Stimulated activated naive B cell treated with anti-CD40 and anti-IgM and Interleukin-4, amounts not matched to agents 10 μg/mL and 1 μg/mL and 100 μg/mL, for 72 hours (primary cell): ENCODE measurements around the gene ZNF680.

ENCODE experiments used
- ATAC-seq, 2 donors: fragments of 150-1000 bp; cut with Tn5 transposase; replicated peaks; 2 replicates each; pipeline ENCODE4 v1.10.0; 2021; ENCODE audit warnings: moderate library complexity in 1 of 2
- DNase-seq: peaks from one replicate; pipeline ENCODE4 v3.0.0; 2021
- H3K27ac Mint-ChIP-seq: one replicate; pipeline ENCODE4 v1.8.0; 2022; ENCODE audit warnings: mild to moderate bottlenecking, mixed read lengths
- H3K27me3 Mint-ChIP-seq, 2 donors: one replicate each; pipeline ENCODE4 v1.8.0; 2022; ENCODE audit warnings: mixed read lengths in 2 of 2
- H3K36me3 Mint-ChIP-seq, 2 donors: one replicate each; pipeline ENCODE4 v1.8.0; 2022; ENCODE audit warnings: mixed read lengths in 2 of 2, mild to moderate bottlenecking in 1 of 2
- H3K4me1 Mint-ChIP-seq, 2 donors: one replicate each; pipeline ENCODE4 v1.8.0; 2022; ENCODE audit warnings: mixed read lengths in 2 of 2, mild to moderate bottlenecking in 1 of 2
- H3K4me3 Mint-ChIP-seq, 2 donors: one replicate each; pipeline ENCODE4 v1.8.0; 2022; ENCODE audit warnings: mild to moderate bottlenecking in 2 of 2, mixed read lengths in 2 of 2, moderate library complexity in 1 of 2
- H3K9me3 Mint-ChIP-seq, 2 donors: one replicate each; pipeline ENCODE4 v1.8.0; 2022; ENCODE audit warnings: mixed read lengths in 2 of 2, mild to moderate bottlenecking in 1 of 2

ZNF680 gene

DNA sequence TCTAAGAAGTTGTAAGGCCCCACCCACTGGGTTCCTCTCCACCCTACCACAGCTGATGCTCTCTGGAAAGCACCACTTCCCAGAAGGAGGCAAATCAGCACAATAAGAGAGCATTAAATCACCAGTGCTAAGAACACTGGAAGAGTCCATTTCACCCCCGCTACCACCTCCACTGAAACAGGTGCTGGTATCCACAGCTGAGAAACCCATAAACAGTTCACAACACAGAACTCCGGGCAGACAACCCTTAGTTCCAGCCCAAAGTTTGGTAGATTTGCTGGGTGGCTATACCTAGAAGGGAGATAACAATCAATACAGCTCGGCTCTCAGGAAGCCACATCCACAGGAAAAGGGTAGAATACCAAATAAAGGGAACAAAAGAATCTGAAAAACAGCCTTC is 34.1 kb downstream of the ZNF680 start:
- H3K4me1 Mint-ChIP-seq = peaks cover 0 to 4% of the 10 kb centered on the region in 2 donors
- no peak for ATAC-seq
- H3K27ac Mint-ChIP-seq = no peak overlapping the region
- DNase-seq = no peak
- H3K36me3 Mint-ChIP-seq = peaks cover 74 to 85% of the 10 kb centered on the region in 2 donors
- no peaks in the 10 kb centered on the region for H3K27me3 Mint-ChIP-seq
- no peak overlapping the region for H3K4me3 Mint-ChIP-seq
- peaks cover 39 to 45% of the 10 kb centered on the region in 2 donors for H3K9me3 Mint-ChIP-seq

- Mint-ChIP-seq H3K9me3 (peaks cover 31% of the 10 kb centered on the region in 2 donors), H3K27ac (peak overlapping the region; percentile 71), H3K27me3 (no peaks in the 10 kb centered on the region), H3K36me3 (peaks cover 61 to 83% of the 10 kb centered on the region in 2 donors), H3K4me3 (no peak overlapping the region), H3K4me1 (peaks cover 0 to 6% of the 10 kb centered on the region in 2 donors)
- DNase-seq (no peak), ATAC-seq (no peak)
Measured at GRCh38 chr7:64521409-64521984, 41.4 kb downstream of the ZNF680 start.

GRCh38 chr7:64516451-64516850 is 46.4 kb downstream of the ZNF680 start:
- Mint-ChIP-seq H3K9me3 (peaks cover 36 to 38% of the 10 kb centered on the region in 2 donors), H3K36me3 (peaks cover 60 to 67% of the 10 kb centered on the region in 2 donors), H3K27ac (no peak overlapping the region), H3K4me3 (no peak overlapping the region), H3K27me3 (no peaks in the 10 kb centered on the region), H3K4me1 (peaks cover 0 to 6% of the 10 kb centered on the region in 2 donors)
- DNase-seq = no peak
- ATAC-seq = no peak

- DNase-seq = no peak
Measured at GRCh38 chr7:64515781-64516180, 47.1 kb downstream of the ZNF680 start.

GRCh38 chr7:64515330-64515729 is 47.5 kb downstream of the ZNF680 start:
- H3K27ac Mint-ChIP-seq = no peak overlapping the region
- H3K4me3 Mint-ChIP-seq = no peak overlapping the region
- H3K9me3 Mint-ChIP-seq = peaks cover 30 to 38% of the 10 kb centered on the region in 2 donors
- peaks cover 0 to 6% of the 10 kb centered on the region in 2 donors for H3K4me1 Mint-ChIP-seq
- ATAC-seq (no peak), DNase-seq (no peak)
- H3K27me3 Mint-ChIP-seq = no peaks in the 10 kb centered on the region
- peaks cover 56 to 63% of the 10 kb centered on the region in 2 donors for H3K36me3 Mint-ChIP-seq

More at GRCh38 chr7:64515781-64516180, 47.1 kb downstream of the ZNF680 start:
- Mint-ChIP-seq H3K27me3 (no peaks in the 10 kb centered on the region), H3K4me3 (no peak overlapping the region), H3K36me3 (peaks cover 58 to 65% of the 10 kb centered on the region in 2 donors), H3K9me3 (peaks cover 30 to 38% of the 10 kb centered on the region in 2 donors), H3K27ac (no peak overlapping the region), H3K4me1 (peaks cover 0 to 6% of the 10 kb centered on the region in 2 donors)
- ATAC-seq = no peak

DNA sequence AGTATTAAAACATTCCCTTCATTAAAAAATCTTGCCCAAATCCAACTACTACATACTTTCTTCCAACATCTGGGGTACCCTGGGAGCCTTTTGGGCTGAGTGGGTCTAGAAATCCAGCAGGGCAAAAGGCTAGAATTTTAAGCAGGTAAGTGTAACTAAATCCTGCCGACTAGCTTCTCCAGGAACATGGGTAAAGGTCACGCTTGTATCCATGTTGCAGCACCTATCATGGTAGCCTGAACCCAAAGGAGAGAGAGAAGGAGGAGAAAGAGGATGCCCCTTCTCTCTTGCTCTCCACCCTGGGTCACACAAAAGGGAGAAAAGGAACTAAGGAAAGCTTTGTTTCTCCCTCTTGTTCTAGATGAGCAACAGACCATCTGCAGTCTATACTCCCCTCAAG is 53.3 kb downstream of the ZNF680 start:
- no peak overlapping the region for H3K27ac Mint-ChIP-seq
- H3K9me3 Mint-ChIP-seq = peaks cover 13 to 20% of the 10 kb centered on the region in 2 donors
- no peaks in the 10 kb centered on the region for H3K4me1 Mint-ChIP-seq
- no peaks in the 10 kb centered on the region for H3K27me3 Mint-ChIP-seq
- no peak for DNase-seq
- ATAC-seq = no peak
- peaks cover 34 to 44% of the 10 kb centered on the region in 2 donors for H3K36me3 Mint-ChIP-seq
- no peak overlapping the region for H3K4me3 Mint-ChIP-seq

DNA sequence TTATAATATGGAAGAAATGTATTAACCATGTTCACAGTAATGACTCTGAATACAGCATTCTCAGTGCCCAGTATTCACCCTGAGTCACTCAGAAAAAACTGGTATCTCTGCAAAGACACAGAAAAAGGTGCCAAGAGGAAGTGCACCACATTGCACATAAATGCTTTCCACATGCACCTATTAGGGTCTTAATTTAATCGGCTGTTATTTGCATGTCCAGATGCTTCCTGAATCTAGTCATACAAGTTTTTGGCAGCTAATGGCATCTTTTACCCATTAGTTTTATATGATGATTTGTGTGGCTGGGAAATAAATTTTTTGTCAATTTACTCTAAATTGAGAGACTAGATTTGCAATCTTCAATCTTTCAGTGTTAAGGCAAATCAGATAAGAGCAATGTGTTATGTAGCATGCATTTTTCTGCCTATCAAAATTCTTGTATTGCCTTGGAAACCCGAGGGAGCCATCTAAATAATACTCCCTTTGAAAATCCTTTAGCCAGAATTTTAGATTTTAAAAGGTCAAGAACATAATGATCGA is 58.2 kb downstream of the ZNF680 start:
- Mint-ChIP-seq H3K27ac (no peak overlapping the region), H3K9me3 (peaks cover 23 to 36% of the 10 kb centered on the region in 2 donors), H3K4me1 (no peaks in the 10 kb centered on the region), H3K36me3 (peaks cover 24 to 29% of the 10 kb centered on the region in 2 donors), H3K4me3 (no peak overlapping the region), H3K27me3 (no peaks in the 10 kb centered on the region)
- DNase-seq = no peak
- ATAC-seq = no peak

DNA sequence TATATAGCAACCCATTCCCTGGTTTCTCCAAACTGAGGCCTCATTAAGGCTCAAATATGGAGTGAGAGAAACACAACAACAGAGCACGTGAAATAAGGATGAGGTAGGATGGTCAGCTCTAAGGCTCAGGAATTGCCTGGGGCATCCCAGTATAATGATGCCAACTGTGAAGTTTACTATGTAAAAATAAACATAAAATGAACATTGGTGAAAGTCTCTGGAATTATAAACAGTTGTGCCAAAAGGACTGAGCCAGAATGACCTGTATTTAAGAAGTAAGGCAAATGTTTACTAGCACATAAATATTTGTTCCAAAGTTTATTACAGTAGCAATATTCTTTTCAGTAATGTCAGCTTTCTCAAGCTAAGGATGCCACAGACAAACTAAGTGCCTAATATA is 64.6 kb downstream of the ZNF680 start:
- Mint-ChIP-seq H3K36me3 (peaks cover 5 to 12% of the 10 kb centered on the region in 2 donors), H3K4me1 (peaks cover 0 to 9% of the 10 kb centered on the region in 2 donors), H3K9me3 (peaks cover 16 to 18% of the 10 kb centered on the region in 2 donors), H3K4me3 (no peak overlapping the region), H3K27ac (no peak overlapping the region), H3K27me3 (no peaks in the 10 kb centered on the region)
- no peak for DNase-seq
- ATAC-seq = no peak

DNA sequence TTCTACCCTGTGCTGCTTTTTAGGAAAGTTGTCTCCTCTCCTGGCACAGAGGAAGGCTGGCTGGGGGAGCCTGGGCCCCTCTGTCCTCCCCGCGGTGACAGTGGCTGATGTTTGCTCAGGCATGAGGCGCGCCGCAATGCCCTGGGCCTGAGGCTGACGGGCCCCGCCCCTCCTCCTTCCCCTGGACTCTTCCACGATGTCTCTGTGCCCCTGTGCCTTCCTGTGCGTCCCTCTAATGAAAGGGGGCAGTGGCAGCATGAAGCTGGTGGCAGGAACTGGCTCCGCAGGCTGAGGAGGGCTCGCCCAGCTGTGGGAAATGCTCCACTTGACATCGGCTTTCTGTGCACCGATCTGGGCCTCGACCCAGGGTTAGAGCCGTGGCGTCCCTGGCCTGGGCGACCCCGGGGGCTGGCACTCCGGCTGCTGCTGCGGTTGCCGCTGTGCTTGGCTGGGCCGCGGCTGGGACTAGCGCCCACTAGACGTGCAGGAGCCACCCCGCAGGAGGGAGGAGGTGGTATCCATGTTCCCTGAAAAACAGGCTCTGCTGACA is 67.9 kb downstream of the ZNF680 start:
- Mint-ChIP-seq H3K9me3 (peaks cover 0 to 15% of the 10 kb centered on the region in 2 donors), H3K36me3 (peaks cover 7 to 16% of the 10 kb centered on the region in 2 donors), H3K4me3 (no peak overlapping the region), H3K27ac (no peak overlapping the region), H3K4me1 (peaks cover 0 to 9% of the 10 kb centered on the region in 2 donors), H3K27me3 (no peaks in the 10 kb centered on the region)
- DNase-seq (no peak), ATAC-seq (no peak)

DNA sequence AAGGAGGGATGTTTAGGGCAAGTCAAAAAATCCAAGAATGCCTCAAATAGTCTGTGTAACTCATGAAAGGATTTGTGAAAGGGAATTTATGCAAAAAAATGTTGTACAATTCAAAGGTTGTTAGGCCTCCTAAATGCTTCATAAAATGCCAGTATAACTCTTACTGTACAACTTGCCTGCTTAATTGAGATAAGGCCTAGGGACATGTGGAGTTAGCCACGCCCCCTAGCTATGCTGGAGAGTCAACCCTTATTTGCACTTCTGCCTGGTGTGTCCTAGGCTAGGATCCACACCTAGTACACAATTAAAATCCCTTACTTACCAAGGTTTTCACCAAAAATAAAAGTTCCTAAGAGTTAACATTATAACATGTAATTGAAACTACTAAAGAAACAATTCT is 77.2 kb downstream of the ZNF680 start:
- no peak overlapping the region for H3K27ac Mint-ChIP-seq
- peaks cover 0 to 35% of the 10 kb centered on the region in 2 donors for H3K36me3 Mint-ChIP-seq
- DNase-seq (no peak), ATAC-seq (no peak)
- no peaks in the 10 kb centered on the region for H3K27me3 Mint-ChIP-seq
- no peak overlapping the region for H3K4me3 Mint-ChIP-seq
- H3K4me1 Mint-ChIP-seq = no peaks in the 10 kb centered on the region
- H3K9me3 Mint-ChIP-seq = peaks cover 19 to 21% of the 10 kb centered on the region in 2 donors
